GM19239 (cell line): ENCODE results near the gene KRTAP10-8.
"Not testable (repeated sequence)": the region's sequence is repeated elsewhere in the genome, so short reads cannot be mapped to it uniquely, and the experiment has no call there.

Experiments
- DNase-seq: peaks from one replicate; pipeline ENCODE4 v3.0.0; 2011; ENCODE audit warnings: low spot score; ENCODE audit not compliant: insufficient read length
- FAIRE-seq: peaks from 2 replicates; lab custom pipeline; 2011; peaks lifted over from hg19 to GRCh38; lab: Jason Lieb, UNC

KRTAP10-8 gene

GRCh38 chr21:44657635-44658540 lies 46.0 kb downstream of the KRTAP10-8 start, which contains the start of gene KRTAP12-3:
KRTAP12-3 (plus strand) TSS chr21:44657932; CDS start chr21:44657980, 48 bp downstream.
- DNase-seq (no peak), FAIRE-seq (no peak)

GRCh38 chr21:44658541-44658910 lies 46.6 kb downstream of the KRTAP10-8 start:
- FAIRE-seq (no peak), DNase-seq (no peak)

- DNase-seq (no peak), FAIRE-seq (no peak)
These were observed 47.2 kb downstream of the KRTAP10-8 start for GRCh38 chr21:44658913-44659595.

- FAIRE-seq, DNase-seq: not testable (repeated sequence)
These were observed 49.7 kb downstream of the KRTAP10-8 start for GRCh38 chr21:44661567-44661966.
